Activated T-helper 1 cell treated with anti-CD3 and anti-CD28 coated beads, Interleukin-2, amount 50 U/mL, for 16 hours (primary cell): ENCODE data around the gene FKBP10.
A peak's percentile ranks its signal among the peaks of the same experiment; 100 is the strongest.

Source experiments
- DNase-seq, 2 donors: peaks; one replicate each; pipeline ENCODE4 v3.0.0-alpha.2; 2020; ENCODE audit warnings: low read depth in 1 of 2, low spot score in 1 of 2

Gene FKBP10

GRCh38 chr17:41781404-41782110 is 31.2 kb upstream of the FKBP10 start:
- DNase-seq: no peak

- DNase-seq: no peak
Observed at GRCh38 chr17:41782142-41782541, 30.7 kb upstream of the FKBP10 start.

GRCh38 chr17:41784207-41784744 is 28.5 kb upstream of the FKBP10 start:
- DNase-seq: no peak

GRCh38 chr17:41785091-41785858 is 27.5 kb upstream of the FKBP10 start:
- DNase-seq: no peak

- no peak for DNase-seq
Observed at GRCh38 chr17:41785859-41786226, 27.0 kb upstream of the FKBP10 start.

- DNase-seq: peak; percentile 62 to 78
Observed at GRCh38 chr17:41786227-41787020, 26.4 kb upstream of the FKBP10 start, which contains the start of gene JUP. TSS of gene JUP (minus strand) at chr17:41786711. CDS start at chr17:41771854, 14,857 bp downstream.

- no peak for DNase-seq
Observed at GRCh38 chr17:41787021-41787418, 25.8 kb upstream of the FKBP10 start.

- DNase-seq: no peak
Observed at GRCh38 chr17:41792845-41793783, 19.7 kb upstream of the FKBP10 start.

GRCh38 chr17:41793784-41794539 is 18.8 kb upstream of the FKBP10 start:
- DNase-seq: no peak

GRCh38 chr17:41794540-41794975 is 18.2 kb upstream of the FKBP10 start:
- no peak for DNase-seq

GRCh38 chr17:41796121-41796895 is 16.5 kb upstream of the FKBP10 start:
- no peak for DNase-seq

GRCh38 chr17:41797377-41797776 is 15.4 kb upstream of the FKBP10 start:
- no peak for DNase-seq

- no peak for DNase-seq
Observed at GRCh38 chr17:41799366-41799765, 13.4 kb upstream of the FKBP10 start.

- no peak for DNase-seq
Observed at GRCh38 chr17:41800601-41801373, 12.0 kb upstream of the FKBP10 start.

GRCh38 chr17:41801374-41802271 is 11.2 kb upstream of the FKBP10 start:
- peak; percentile 54 to 70 for DNase-seq

GRCh38 chr17:41803049-41804020 is 9.5 kb upstream of the FKBP10 start:
- no peak for DNase-seq
